Neural progenitor cell (in vitro differentiated cells): Measurements from ENCODE around the gene KREMEN2. TPM values are rescaled to one million over a fixed set of nuclear protein-coding genes. Genes with fewer than 3 reads are reported as not detected.

Source experiments
- DNase-seq: peaks from one replicate; pipeline ENCODE4 v3.0.0-alpha.2; 2016; ENCODE audit warnings: low spot score
- H2AFZ ChIP-seq: fragments of 200-600 bp; sonication (generic); replicated peaks from 2 replicates; pipeline ENCODE4 v1.6.1; 2016; ENCODE audit warnings: antibody characterized with exemption
- H3F3A ChIP-seq: fragments of 200-600 bp; sonication (generic); 2 replicates; pipeline ENCODE4 v1.6.1; 2016; ENCODE audit warnings: antibody characterized with exemption, low read depth
- H3K27ac ChIP-seq: fragments of 200-600 bp; sonication (generic); 2 replicates; pipeline ENCODE4 v1.5.1; 2016; ENCODE audit warnings: mild to moderate bottlenecking
- H3K27me3 ChIP-seq: fragments of 200-600 bp; sonication (generic); 2 replicates; pipeline ENCODE4 v1.6.1; 2016; ENCODE audit warnings: mild to moderate bottlenecking, moderate library complexity
- H3K36me3 ChIP-seq: fragments of 200-600 bp; sonication (generic); 2 replicates; pipeline ENCODE4 v1.5.1; 2016
- H3K4me1 ChIP-seq: fragments of 200-600 bp; sonication (generic); 2 replicates; pipeline ENCODE4 v1.6.1; 2016; ENCODE audit warnings: mixed run types
- H3K4me2 ChIP-seq: fragments of 200-600 bp; sonication (generic); 2 replicates; pipeline ENCODE4 v1.6.1; 2016
- H3K4me3 ChIP-seq: fragments of 200-600 bp; sonication (generic); 2 replicates; pipeline ENCODE4 v1.5.1; 2016
- H3K79me2 ChIP-seq: fragments of 200-600 bp; sonication (generic); 2 replicates; pipeline ENCODE4 v1.6.1; 2016; ENCODE audit warnings: low read depth
- H3K9ac ChIP-seq: fragments of 200-600 bp; sonication (generic); 2 replicates; pipeline ENCODE4 v1.6.1; 2016
- H3K9me3 ChIP-seq: fragments of 200-600 bp; sonication (generic); 2 replicates; pipeline ENCODE4 v1.5.1; 2016; ENCODE audit warnings: low read depth
- H4K20me1 ChIP-seq: fragments of 200-600 bp; sonication (generic); 2 replicates; pipeline ENCODE4 v1.6.1; 2016; ENCODE audit warnings: low read depth
- H3K27ac Mint-ChIP-seq: 3 replicates; pipeline ENCODE4 v1.8.0; 2021; ENCODE audit warnings: mixed read lengths
- H3K27me3 Mint-ChIP-seq: 2 replicates; pipeline ENCODE4 v1.8.0; 2022; ENCODE audit warnings: low read depth, mild to moderate bottlenecking, inconsistent platforms, moderate library complexity, mixed read lengths; ENCODE audit not compliant: insufficient read depth
- H3K36me3 Mint-ChIP-seq: 3 replicates; pipeline ENCODE4 v1.8.0; 2021; ENCODE audit warnings: mixed read lengths
- H3K4me1 Mint-ChIP-seq: 3 replicates; pipeline ENCODE4 v1.8.0; 2021; ENCODE audit warnings: mixed read lengths
- H3K4me3 Mint-ChIP-seq: 3 replicates; pipeline ENCODE4 v1.8.0; 2021; ENCODE audit warnings: mild to moderate bottlenecking, moderate library complexity, mixed read lengths
- H3K9me3 Mint-ChIP-seq: 3 replicates; pipeline ENCODE4 v1.8.0; 2020; ENCODE audit warnings: mixed read lengths
- EZH2 ChIP-seq: fragments of 200-600 bp; sonication (generic); IDR thresholded peaks from 2 replicates; pipeline ENCODE4 v1.6.1; 2017; ENCODE audit warnings: antibody characterized with exemption, mild to moderate bottlenecking, moderate library complexity
- EZH2phosphoT487 ChIP-seq: fragments of 200-600 bp; sonication (generic); IDR thresholded peaks from 2 replicates; pipeline ENCODE4 v1.6.1; 2017; ENCODE audit warnings: antibody characterized with exemption
- total RNA-seq: library from RNA; depleted of rRNA; stranded (reverse); fragments of >200 nt; gene quantifications from 2 replicates; pipeline ENCODE4 v1.2.3, GENCODE V29; 2015; ENCODE audit warnings: low replicate concordance
- TF ChIP-seq, protein P1 (sequence below): fragments of 200-600 bp; sonication (generic); IDR thresholded peaks from 2 replicates; pipeline ENCODE4 v1.5.1; 2017; ENCODE audit warnings: antibody characterized with exemption, mild to moderate bottlenecking

Gene KREMEN2
- total RNA-seq, 1 donor from 2014 or later: 0.51 TPM

DNA sequence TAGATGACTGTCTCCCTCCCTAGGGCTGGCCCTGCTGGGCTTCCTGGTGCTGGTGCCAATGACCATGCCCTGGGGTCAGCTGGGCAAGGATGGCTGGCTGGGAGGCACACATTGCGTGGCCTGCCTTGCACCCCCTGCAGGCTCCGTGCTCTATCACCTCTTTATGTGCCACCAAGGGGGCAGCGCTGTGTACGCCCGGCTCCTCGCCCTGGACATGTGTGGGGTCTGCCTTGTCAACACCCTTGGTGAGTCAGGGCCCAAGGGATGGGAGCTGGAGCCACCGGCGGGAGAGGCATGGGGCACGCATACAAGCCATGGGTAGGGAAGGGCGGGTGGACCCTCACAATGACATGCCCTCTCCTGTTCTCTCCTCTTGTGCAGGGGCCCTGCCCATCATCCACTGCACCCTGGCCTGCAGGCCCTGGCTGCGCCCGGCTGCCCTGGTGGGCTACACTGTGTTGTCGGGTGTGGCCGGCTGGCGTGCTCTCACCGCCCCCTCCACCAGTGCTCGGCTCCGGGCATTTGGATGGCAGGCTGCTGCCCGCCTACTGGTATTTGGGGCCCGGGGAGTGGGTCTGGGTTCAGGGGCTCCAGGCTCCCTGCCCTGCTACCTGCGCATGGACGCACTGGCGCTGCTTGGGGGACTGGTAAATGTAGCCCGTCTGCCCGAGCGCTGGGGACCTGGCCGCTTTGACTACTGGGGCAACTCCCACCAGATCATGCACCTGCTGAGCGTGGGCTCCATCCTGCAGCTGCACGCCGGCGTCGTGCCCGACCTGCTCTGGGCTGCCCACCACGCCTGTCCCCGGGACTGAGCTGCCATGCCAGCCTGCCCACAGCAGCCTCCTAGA lies 7.3 kb downstream of the KREMEN2 start:
- no peak overlapping the region for H2AFZ ChIP-seq
- H3K9ac ChIP-seq: no peak overlapping the region
- Mint-ChIP-seq H3K4me3 (peak overlapping the region; percentile 82), H3K27ac (no peak overlapping the region), H3K9me3 (peaks cover 5% of the 10 kb centered on the region), H3K36me3 (peaks cover 5% of the 10 kb centered on the region), H3K4me1 (peaks cover 17% of the 10 kb centered on the region), H3K27me3 (peaks cover 14% of the 10 kb centered on the region)
- H3K36me3 ChIP-seq: no peaks in the 10 kb centered on the region
- TF ChIP-seq, protein P1, sequence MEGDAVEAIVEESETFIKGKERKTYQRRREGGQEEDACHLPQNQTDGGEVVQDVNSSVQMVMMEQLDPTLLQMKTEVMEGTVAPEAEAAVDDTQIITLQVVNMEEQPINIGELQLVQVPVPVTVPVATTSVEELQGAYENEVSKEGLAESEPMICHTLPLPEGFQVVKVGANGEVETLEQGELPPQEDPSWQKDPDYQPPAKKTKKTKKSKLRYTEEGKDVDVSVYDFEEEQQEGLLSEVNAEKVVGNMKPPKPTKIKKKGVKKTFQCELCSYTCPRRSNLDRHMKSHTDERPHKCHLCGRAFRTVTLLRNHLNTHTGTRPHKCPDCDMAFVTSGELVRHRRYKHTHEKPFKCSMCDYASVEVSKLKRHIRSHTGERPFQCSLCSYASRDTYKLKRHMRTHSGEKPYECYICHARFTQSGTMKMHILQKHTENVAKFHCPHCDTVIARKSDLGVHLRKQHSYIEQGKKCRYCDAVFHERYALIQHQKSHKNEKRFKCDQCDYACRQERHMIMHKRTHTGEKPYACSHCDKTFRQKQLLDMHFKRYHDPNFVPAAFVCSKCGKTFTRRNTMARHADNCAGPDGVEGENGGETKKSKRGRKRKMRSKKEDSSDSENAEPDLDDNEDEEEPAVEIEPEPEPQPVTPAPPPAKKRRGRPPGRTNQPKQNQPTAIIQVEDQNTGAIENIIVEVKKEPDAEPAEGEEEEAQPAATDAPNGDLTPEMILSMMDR: no peak
- TF ChIP-seq EZH2 (no peak), EZH2phosphoT487 (no peak)
- peaks cover 25% of the 10 kb centered on the region for H3K27me3 ChIP-seq
- H3K79me2 ChIP-seq: no peaks in the 10 kb centered on the region
- H3K4me2 ChIP-seq: no peak overlapping the region
- H3K9me3 ChIP-seq: no peaks in the 10 kb centered on the region
- H3K4me3 ChIP-seq: no peak overlapping the region
- peaks cover 21% of the 10 kb centered on the region for H3F3A ChIP-seq
- peaks cover 4% of the 10 kb centered on the region for H3K4me1 ChIP-seq
- DNase-seq: no peak
- peaks cover 62% of the 10 kb centered on the region for H4K20me1 ChIP-seq
- no peak overlapping the region for H3K27ac ChIP-seq

DNA sequence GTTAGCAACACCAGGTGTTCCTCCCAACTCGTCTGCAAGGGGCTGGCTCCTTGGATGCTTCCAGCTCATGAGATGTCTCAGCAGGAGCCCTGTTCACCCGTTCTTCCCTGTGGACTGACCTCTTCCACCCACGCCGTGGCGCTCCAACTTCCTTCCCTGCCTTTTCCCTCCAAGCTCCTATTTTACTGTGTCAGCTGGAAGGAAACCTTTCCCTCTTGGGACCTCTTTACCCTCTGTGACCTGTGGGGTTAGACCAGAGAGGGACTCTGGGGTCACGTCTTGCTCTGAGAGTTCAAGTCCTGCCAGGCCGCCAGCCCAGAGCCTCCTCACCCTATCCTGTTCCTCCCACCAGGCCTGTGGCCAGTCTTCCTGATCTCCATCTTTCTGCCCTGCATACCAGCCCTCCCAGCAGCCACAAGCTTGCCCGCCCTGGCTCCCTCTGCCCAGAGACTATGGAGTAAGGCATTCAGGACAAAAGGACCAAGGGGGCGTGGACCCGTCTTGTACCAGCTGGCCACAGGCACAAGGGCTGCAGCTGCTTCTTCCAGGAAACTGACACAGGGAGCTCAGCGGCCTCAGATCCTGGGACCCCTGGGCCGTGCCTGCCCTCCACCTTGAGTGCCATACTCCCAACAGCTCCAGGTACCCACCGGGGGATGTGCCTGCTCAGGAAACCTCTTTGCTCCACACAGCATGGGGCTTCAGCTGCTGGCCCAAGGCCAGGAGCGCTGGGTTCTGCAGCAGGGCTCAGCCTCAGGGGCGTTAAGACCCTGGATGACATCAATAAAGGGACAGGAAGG lies 8.1 kb downstream of the KREMEN2 start:
- Histone ChIP-seq H3K4me2 (no peak overlapping the region), H3F3A (peaks cover 21% of the 10 kb centered on the region), H3K36me3 (no peaks in the 10 kb centered on the region), H3K27ac (no peak overlapping the region), H3K9ac (no peak overlapping the region), H3K4me1 (peaks cover 4% of the 10 kb centered on the region), H2AFZ (no peak overlapping the region), H4K20me1 (peaks cover 63% of the 10 kb centered on the region), H3K4me3 (no peak overlapping the region), H3K27me3 (peaks cover 16% of the 10 kb centered on the region), H3K9me3 (no peaks in the 10 kb centered on the region), H3K79me2 (no peaks in the 10 kb centered on the region)
- DNase-seq: no peak
- Mint-ChIP-seq H3K27me3 (peaks cover 14% of the 10 kb centered on the region), H3K4me1 (peaks cover 19% of the 10 kb centered on the region), H3K36me3 (peaks cover 8% of the 10 kb centered on the region), H3K9me3 (peaks cover 5% of the 10 kb centered on the region), H3K27ac (peak overlapping the region; percentile 12), H3K4me3 (peak overlapping the region; percentile 71)
- TF ChIP-seq, protein P1: no peak
- TF ChIP-seq EZH2 (no peak), EZH2phosphoT487 (no peak)

DNA sequence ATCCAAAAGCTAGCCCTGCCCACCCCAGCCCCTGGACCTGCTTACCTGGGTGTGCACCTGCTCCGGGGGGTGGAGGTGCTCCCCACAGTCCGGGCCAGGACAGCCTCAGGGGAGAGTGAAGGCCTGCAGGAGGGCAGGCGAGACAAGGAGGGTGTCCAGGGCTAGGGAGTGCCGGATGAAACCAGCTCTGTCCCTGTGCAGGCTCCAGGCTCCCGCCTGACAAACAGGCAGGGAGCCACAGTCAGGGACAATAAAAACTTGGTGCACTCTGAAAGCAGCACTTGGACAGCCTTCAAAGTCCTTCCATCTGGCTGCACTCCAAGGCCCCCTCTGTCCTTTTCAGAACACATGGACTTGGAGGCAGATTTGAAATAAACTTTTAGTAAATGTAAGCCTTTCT lies 9.0 kb downstream of the KREMEN2 start:
- H3K27me3 ChIP-seq: peaks cover 7% of the 10 kb centered on the region
- H3F3A ChIP-seq: peaks cover 19% of the 10 kb centered on the region
- no peaks in the 10 kb centered on the region for H3K9me3 ChIP-seq
- peaks cover 15% of the 10 kb centered on the region for H3K27me3 Mint-ChIP-seq
- H3K79me2 ChIP-seq: no peaks in the 10 kb centered on the region
- no peak overlapping the region for H3K4me3 Mint-ChIP-seq
- no peak for TF ChIP-seq EZH2
- TF ChIP-seq EZH2phosphoT487: no peak
- TF ChIP-seq, protein P1: no peak
- no peak overlapping the region for H3K4me2 ChIP-seq
- peaks cover 59% of the 10 kb centered on the region for H4K20me1 ChIP-seq
- peaks cover 2% of the 10 kb centered on the region for H3K9me3 Mint-ChIP-seq
- H2AFZ ChIP-seq: no peak overlapping the region
- H3K27ac ChIP-seq: no peak overlapping the region
- no peak overlapping the region for H3K4me3 ChIP-seq
- no peak overlapping the region for H3K9ac ChIP-seq
- peaks cover 19% of the 10 kb centered on the region for H3K4me1 Mint-ChIP-seq
- H3K36me3 ChIP-seq: no peaks in the 10 kb centered on the region
- H3K27ac Mint-ChIP-seq: no peak overlapping the region
- peaks cover 4% of the 10 kb centered on the region for H3K4me1 ChIP-seq
- H3K36me3 Mint-ChIP-seq: peaks cover 8% of the 10 kb centered on the region
- no peak for DNase-seq
